HepG2 (cell line): ENCODE measurements around the gene PMEL. TPM values are rescaled to one million over a fixed set of nuclear protein-coding genes. Genes with fewer than 3 reads are reported as not detected.

Source experiments
- ATAC-seq: fragments of 200-7000 bp; cut with Tn5 transposase; 3 replicates; pipeline ENCODE4 v1.9.1; 2020; ENCODE audit warnings: mild to moderate bottlenecking, moderate library complexity
- BruUV-seq: library from RNA; stranded (reverse); fragments of 400-500 nt; replicated peaks from 2 replicates; lab custom pipeline; 2021; lab: Mats Ljungman, UMichigan
- CTCF ChIA-PET: fragments of 300-600 bp; formaldehyde crosslinking; extraction: SDS; loops from one replicate; lab custom pipeline; 2021; ENCODE audit warnings: low total read pairs, inconsistent platforms, low intra/inter-chr PET ratio; lab: Yijun Ruan, JAX
- POLR2A ChIA-PET: fragments of 350-600 bp; sonication (Branson Sonifier 250); formaldehyde crosslinking; loops from one replicate; lab custom pipeline; 2020; ENCODE audit warnings: antibody characterized with exemption, inconsistent platforms; lab: Yijun Ruan, JAX
- DNase-seq: peaks from one replicate; pipeline ENCODE4 v3.0.0-alpha.2; 2015; ENCODE audit warnings: low spot score
- FAIRE-seq: peaks from 3 replicates; lab custom pipeline; 2011; peaks lifted over from hg19 to GRCh38; lab: Jason Lieb, UNC
- H2AFZ ChIP-seq: one replicate; pipeline ENCODE4 v1.6.1; 2011; ENCODE audit warnings: low read length, inconsistent platforms
- H3K27ac ChIP-seq: fragments of 300-600 bp; 3 replicates; pipeline ENCODE4 v1.8.0; 2011; ENCODE audit warnings: mixed run types, mild to moderate bottlenecking, mixed read lengths, low read length, inconsistent platforms; ENCODE audit not compliant: insufficient read depth; ENCODE audit errors: extremely low read length
- H3K27me3 ChIP-seq, 2 experiments: fragments of 200-600 bp in 1 of 2; 2 replicates in 1 of 2; 3 replicates in 1 of 2; pipeline versions ENCODE4 v1.6.0 to v1.8.0; 2011; ENCODE audit warnings: low read length in 2 of 2, mild to moderate bottlenecking in 2 of 2, moderate library complexity in 2 of 2, inconsistent platforms in 1 of 2; ENCODE audit not compliant: insufficient read depth in 2 of 2, control insufficient read depth in 1 of 2
- H3K36me3 ChIP-seq, 2 experiments: fragments of 200-600 bp in 1 of 2; replicated peaks in 1 of 2; 2 replicates in 1 of 2; 3 replicates in 1 of 2; pipeline versions ENCODE4 v1.5.1 to v1.8.0; 2011; ENCODE audit warnings: low read length in 2 of 2, inconsistent platforms in 1 of 2; ENCODE audit not compliant: insufficient read depth in 2 of 2, control insufficient read depth in 1 of 2
- H3K4me1 ChIP-seq: 2 replicates; pipeline ENCODE4 v1.5.1; 2012; ENCODE audit warnings: low read length, inconsistent platforms; ENCODE audit not compliant: insufficient read depth
- H3K4me2 ChIP-seq: 2 replicates; pipeline ENCODE4 v1.6.0; 2011; ENCODE audit warnings: low read depth, low read length, inconsistent platforms
- H3K4me3 ChIP-seq, 3 experiments: fragments of 200-600 bp in 1 of 3; sonication (generic), shearing (Covaris generic) in 1 of 3; replicated peaks in 1 of 3; 2 replicates each; pipeline ENCODE4 v1.5.1; 2011 to 2016; ENCODE audit warnings: low read length in 3 of 3, inconsistent platforms in 2 of 3, low read depth in 2 of 3, mild to moderate bottlenecking in 2 of 3, control low read depth in 1 of 3, mixed read lengths in 1 of 3; ENCODE audit not compliant: insufficient read depth in 1 of 3
- H3K79me2 ChIP-seq: one replicate; pipeline ENCODE4 v1.6.1; 2011; ENCODE audit warnings: low read length, inconsistent platforms; ENCODE audit not compliant: insufficient read depth
- H3K9ac ChIP-seq: 2 replicates; pipeline ENCODE4 v1.6.0; 2011; ENCODE audit warnings: mild to moderate bottlenecking, low read depth, low read length, inconsistent platforms; ENCODE audit not compliant: insufficient read depth
- H3K9me3 ChIP-seq: 2 replicates; pipeline ENCODE4 v1.5.1; 2012; ENCODE audit warnings: mild to moderate bottlenecking, low read length
- H4K20me1 ChIP-seq: 2 replicates; pipeline ENCODE4 v1.6.0; 2011; ENCODE audit warnings: inconsistent platforms, mild to moderate bottlenecking, low read length, moderate library complexity; ENCODE audit not compliant: insufficient read depth
- BCL6 ChIP-seq: IDR thresholded peaks from 2 replicates; pipeline ENCODE4 v1.6.1; 2016; ENCODE audit warnings: missing genetic modification reagents, missing compliant biosample characterization
- CEBPB ChIP-seq: IDR thresholded peaks from 2 replicates; pipeline ENCODE4 v1.6.1; 2011; ENCODE audit warnings: low read depth, low read length, improper control_type of control experiment, borderline replicate concordance
- CREM ChIP-seq, 2 experiments: sonication (generic) in 1 of 2; formaldehyde crosslinking in 1 of 2; IDR thresholded peaks; 2 replicates each; pipeline versions ENCODE4 v1.4.0 to v1.6.1; 2016 to 2020; ENCODE audit warnings: antibody characterized with exemption in 1 of 2, mild to moderate bottlenecking in 1 of 2, missing genetic modification reagents in 1 of 2
- FOSL2 ChIP-seq: sonication (generic); formaldehyde crosslinking; IDR thresholded peaks from 2 replicates; pipeline ENCODE4 v1.4.0; 2020; ENCODE audit warnings: missing genetic modification reagents
- KLF12 ChIP-seq: sonication (generic); formaldehyde crosslinking; IDR thresholded peaks from 2 replicates; pipeline ENCODE4 v1.4.0; 2020; ENCODE audit warnings: missing genetic modification reagents, borderline replicate concordance
- NR3C1 ChIP-seq: sonication (generic); formaldehyde crosslinking; IDR thresholded peaks from 2 replicates; pipeline ENCODE4 v1.4.0; 2020; ENCODE audit warnings: missing genetic modification reagents
- SOX13 ChIP-seq, 3 experiments: fragments of 450-650 bp in 1 of 3; sonication (generic) in 1 of 3; formaldehyde crosslinking in 1 of 3; IDR thresholded peaks in 2 of 3; conservative IDR thresholded peaks in 1 of 3; 2 replicates each; pipeline versions ENCODE4 v1.5.0 to v1.6.1; 2016 to 2020; ENCODE audit warnings: antibody characterized with exemption in 1 of 3, mild to moderate bottlenecking in 1 of 3, missing compliant biosample characterization in 1 of 3, missing genetic modification reagents in 1 of 3, moderate library complexity in 1 of 3
- TAF15 ChIP-seq: fragments of 200-400 bp; formaldehyde crosslinking; IDR thresholded peaks from one replicate; pipeline ENCODE4 v1.6.1; 2018; ENCODE audit warnings: mild to moderate bottlenecking, low read depth, low read length; ENCODE audit not compliant: poor library complexity, severe bottlenecking
- YEATS2 ChIP-seq: sonication (generic); formaldehyde crosslinking; IDR thresholded peaks from 2 replicates; pipeline ENCODE4 v1.4.0; 2020; ENCODE audit warnings: missing genetic modification reagents, borderline replicate concordance
- ZKSCAN5 ChIP-seq: sonication (generic); formaldehyde crosslinking; IDR thresholded peaks from 2 replicates; pipeline ENCODE4 v1.5.1; 2020; ENCODE audit warnings: mild to moderate bottlenecking, missing genetic modification reagents
- ZNF292 ChIP-seq: sonication (generic); formaldehyde crosslinking; IDR thresholded peaks from 2 replicates; pipeline ENCODE4 v1.8.1; 2022; ENCODE audit warnings: mild to moderate bottlenecking, low read depth, missing genetic modification reagents, borderline replicate concordance
- ZNF331 ChIP-seq: sonication (generic); formaldehyde crosslinking; IDR thresholded peaks from 2 replicates; pipeline ENCODE4 v1.4.0; 2020; ENCODE audit warnings: missing genetic modification reagents
- WGBS: methylation state at CpG from one replicate; pipeline ENCODE4 v1.1.6; 2017; ENCODE audit warnings: low lambda C conversion rate; 5-methylcytosine and 5-hydroxymethylcytosine counted together
- in situ Hi-C: cut with HindIII; loops from 2 replicates; pipeline ENCODE4 v1.10.0; 2017; ENCODE audit warnings: low pct_unique_long_range_greater_than_20kb; ENCODE audit not compliant: extremely low pct_ligation_motif_present
- intact Hi-C: fragments of 100-400 bp; cut with micrococcal nuclease; formaldehyde crosslinking; loops from one replicate; pipeline ENCODE4 v1.10.0; 2022; ENCODE audit not compliant: unreplicated experiment
- polyA plus RNA-seq, 8 experiments: library from polyadenylated mRNA; depleted of rRNA in 3 of 8; stranded (reverse) in 7 of 8; unstranded in 1 of 8; fragments of >200 nt; fragmentation: Illumina TruSeq in 4 of 8; extraction: Trizol in 4 of 8; gene quantifications; 2 replicates each; pipeline versions ENCODE4 v1.2.1 to v1.2.3, GENCODE V29; 2011 to 2016; ENCODE audit warnings: low read depth in 4 of 8, missing spikeins in 1 of 8, mixed read lengths in 1 of 8; ENCODE audit not compliant: insufficient read depth in 1 of 8
- total RNA-seq, 5 experiments: library from RNA; depleted of rRNA; stranded (reverse); fragments of >200 nt; fragmentation: Illumina TruSeq; extraction: Trizol; gene quantifications; 2 replicates each; pipeline ENCODE4 v1.2.3, GENCODE V29; 2016; ENCODE audit warnings: low read depth in 1 of 5
- TF ChIP-seq, protein P1 (sequence below): IDR thresholded peaks from 2 replicates; pipeline ENCODE4 v1.6.1; 2016
- TF ChIP-seq, protein P2 (sequence below): sonication (generic); formaldehyde crosslinking; IDR thresholded peaks from 2 replicates; pipeline ENCODE4 v1.4.0; 2020; ENCODE audit warnings: missing genetic modification reagents
- TF ChIP-seq, protein P3 (sequence below): sonication (generic); formaldehyde crosslinking; IDR thresholded peaks from 2 replicates; pipeline ENCODE4 v1.5.0; 2020; ENCODE audit warnings: mild to moderate bottlenecking, missing genetic modification reagents, borderline replicate concordance

The PMEL gene
- total and polyA plus RNA-seq, 2 of the 13 experiments (the other 11 are each of a cell fraction or from before 2014, with no cell fraction given), result 0.49 to 3.3 TPM

DNA sequence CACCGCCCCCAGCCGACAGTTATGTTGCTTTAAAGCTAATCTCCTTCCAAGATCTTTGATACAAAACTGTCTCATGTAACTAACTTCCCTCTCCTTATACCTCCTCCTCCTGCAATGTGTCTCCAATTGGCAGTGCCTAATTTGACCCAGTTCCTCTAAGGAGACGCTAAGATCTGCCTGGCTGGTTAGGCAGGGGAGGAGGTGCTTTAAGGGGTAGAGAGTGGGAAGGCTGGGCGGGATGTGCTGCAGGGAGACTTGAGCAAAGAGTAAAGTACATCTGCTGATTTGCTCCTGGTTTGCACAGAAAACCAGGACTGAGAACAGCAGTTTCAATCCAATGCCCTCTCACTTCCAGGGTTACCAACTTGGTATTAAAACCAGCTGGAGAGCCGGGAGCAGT, 47.6 kb upstream of the PMEL start (continued):
- TF ChIP-seq CREM (IDR thresholded peaks at IDR 0.05) (no peak), CREM (CRISPR knock-in tag; IDR thresholded peaks at IDR 0.05) (no peak), NR3C1 (CRISPR knock-in tag) (no peak), ZKSCAN5 (CRISPR knock-in tag) (no peak), ZNF292 (CRISPR knock-in tag) (0 out of 2 replicates have a peak, but pooled peaks have one; percentile 31), ZNF331 (peak; percentile 47; the same call in 1 of the 2 replicates), SOX13 (IDR thresholded peaks at IDR 0.05) (no peak), SOX13 (CRISPR knock-in tag; conservative IDR thresholded peaks at IDR 0.05 in 1 of 2, IDR thresholded peaks at IDR 0.05 in 1 of 2) (peak in 1 of 2 experiments; percentile 8; a peak in 1 of 4 replicates)
- TF ChIP-seq, protein P1, sequence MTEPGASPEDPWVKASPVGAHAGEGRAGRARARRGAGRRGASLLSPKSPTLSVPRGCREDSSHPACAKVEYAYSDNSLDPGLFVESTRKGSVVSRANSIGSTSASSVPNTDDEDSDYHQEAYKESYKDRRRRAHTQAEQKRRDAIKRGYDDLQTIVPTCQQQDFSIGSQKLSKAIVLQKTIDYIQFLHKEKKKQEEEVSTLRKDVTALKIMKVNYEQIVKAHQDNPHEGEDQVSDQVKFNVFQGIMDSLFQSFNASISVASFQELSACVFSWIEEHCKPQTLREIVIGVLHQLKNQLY (CRISPR knock-in tag), result no peak
- TF ChIP-seq, protein P2, sequence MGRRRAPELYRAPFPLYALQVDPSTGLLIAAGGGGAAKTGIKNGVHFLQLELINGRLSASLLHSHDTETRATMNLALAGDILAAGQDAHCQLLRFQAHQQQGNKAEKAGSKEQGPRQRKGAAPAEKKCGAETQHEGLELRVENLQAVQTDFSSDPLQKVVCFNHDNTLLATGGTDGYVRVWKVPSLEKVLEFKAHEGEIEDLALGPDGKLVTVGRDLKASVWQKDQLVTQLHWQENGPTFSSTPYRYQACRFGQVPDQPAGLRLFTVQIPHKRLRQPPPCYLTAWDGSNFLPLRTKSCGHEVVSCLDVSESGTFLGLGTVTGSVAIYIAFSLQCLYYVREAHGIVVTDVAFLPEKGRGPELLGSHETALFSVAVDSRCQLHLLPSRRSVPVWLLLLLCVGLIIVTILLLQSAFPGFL (CRISPR knock-in tag), result no peak

DNA sequence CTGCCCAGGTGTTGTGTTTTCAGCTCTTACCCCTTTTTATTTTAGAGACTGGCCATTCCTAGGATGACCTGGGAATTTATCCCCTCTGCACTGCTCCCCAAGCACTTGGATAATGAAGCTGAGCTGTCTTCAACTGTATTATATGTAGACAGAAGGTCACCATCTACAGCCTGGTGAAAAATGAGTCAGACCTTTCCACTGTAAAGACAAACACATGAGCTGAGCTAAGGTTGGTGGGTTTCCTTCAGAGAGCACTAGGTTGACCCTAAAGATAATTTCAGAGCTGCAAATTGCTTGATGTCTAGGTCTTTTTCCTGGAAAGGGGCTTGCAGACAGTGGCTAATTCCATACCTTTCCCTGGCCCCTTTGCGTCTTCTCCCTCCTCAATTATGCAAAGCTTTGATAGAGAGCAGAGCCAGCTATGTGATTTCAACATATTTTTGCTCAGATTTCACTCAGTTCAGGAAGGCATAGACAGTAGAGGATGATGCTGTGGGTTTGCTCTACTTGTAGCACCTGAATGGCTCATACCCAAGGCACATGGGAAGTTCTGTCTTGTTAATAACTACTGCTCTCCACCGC, 45.8 kb upstream of the PMEL start:
- H3K79me2 ChIP-seq, result no peaks in the 10 kb centered on the region
- intact Hi-C loops, result loop anchor here (2.0 kb wide), 1 partner anchor 15 kb away; the partner anchor contains the start of gene SUOX
- in situ Hi-C loops, result no loop called here
- H3K4me1 ChIP-seq, result peaks cover 89% of the 10 kb centered on the region
- H3K36me3 ChIP-seq, result no peaks in the 10 kb centered on the region; a peak in 1 of 5 replicates
- H3K4me2 ChIP-seq, result no peak overlapping the region; the same call in 1 of the 2 replicates
- peak; percentile 43 for FAIRE-seq
- no TSS peak for BruUV-seq
- TF ChIP-seq BCL6 (CRISPR knock-in tag) (peak; percentile 70), FOSL2 (CRISPR knock-in tag) (peak; percentile 52), CEBPB (peak; percentile 32; the same call in 1 of the 2 replicates), KLF12 (CRISPR knock-in tag) (no peak), TAF15 (no peak), YEATS2 (CRISPR knock-in tag) (no peak)
- TF ChIP-seq, protein P3, sequence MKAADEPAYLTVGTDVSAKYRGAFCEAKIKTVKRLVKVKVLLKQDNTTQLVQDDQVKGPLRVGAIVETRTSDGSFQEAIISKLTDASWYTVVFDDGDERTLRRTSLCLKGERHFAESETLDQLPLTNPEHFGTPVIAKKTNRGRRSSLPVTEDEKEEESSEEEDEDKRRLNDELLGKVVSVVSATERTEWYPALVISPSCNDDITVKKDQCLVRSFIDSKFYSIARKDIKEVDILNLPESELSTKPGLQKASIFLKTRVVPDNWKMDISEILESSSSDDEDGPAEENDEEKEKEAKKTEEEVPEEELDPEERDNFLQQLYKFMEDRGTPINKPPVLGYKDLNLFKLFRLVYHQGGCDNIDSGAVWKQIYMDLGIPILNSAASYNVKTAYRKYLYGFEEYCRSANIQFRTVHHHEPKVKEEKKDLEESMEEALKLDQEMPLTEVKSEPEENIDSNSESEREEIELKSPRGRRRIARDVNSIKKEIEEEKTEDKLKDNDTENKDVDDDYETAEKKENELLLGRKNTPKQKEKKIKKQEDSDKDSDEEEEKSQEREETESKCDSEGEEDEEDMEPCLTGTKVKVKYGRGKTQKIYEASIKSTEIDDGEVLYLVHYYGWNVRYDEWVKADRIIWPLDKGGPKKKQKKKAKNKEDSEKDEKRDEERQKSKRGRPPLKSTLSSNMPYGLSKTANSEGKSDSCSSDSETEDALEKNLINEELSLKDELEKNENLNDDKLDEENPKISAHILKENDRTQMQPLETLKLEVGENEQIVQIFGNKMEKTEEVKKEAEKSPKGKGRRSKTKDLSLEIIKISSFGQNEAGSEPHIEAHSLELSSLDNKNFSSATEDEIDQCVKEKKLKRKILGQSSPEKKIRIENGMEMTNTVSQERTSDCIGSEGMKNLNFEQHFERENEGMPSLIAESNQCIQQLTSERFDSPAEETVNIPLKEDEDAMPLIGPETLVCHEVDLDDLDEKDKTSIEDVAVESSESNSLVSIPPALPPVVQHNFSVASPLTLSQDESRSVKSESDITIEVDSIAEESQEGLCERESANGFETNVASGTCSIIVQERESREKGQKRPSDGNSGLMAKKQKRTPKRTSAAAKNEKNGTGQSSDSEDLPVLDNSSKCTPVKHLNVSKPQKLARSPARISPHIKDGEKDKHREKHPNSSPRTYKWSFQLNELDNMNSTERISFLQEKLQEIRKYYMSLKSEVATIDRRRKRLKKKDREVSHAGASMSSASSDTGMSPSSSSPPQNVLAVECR (CRISPR knock-in tag), result no peak
- peak overlapping the region; percentile 29 for H3K27ac ChIP-seq
- H3K9me3 ChIP-seq, result no peaks in the 10 kb centered on the region
- no peak overlapping the region for H3K4me3 ChIP-seq
- POLR2A ChIA-PET, result interaction anchor here (0.7 to 1.6 kb wide), 12 partner anchors 9 to 182 kb away, joined by 3 to 6 read pairs (median 3); partner anchors contain the start of genes ESYT1, IKZF4, PA2G4 and RAB5B
- WGBS, result 73% methylated on average over 2 of the region's 2 CpGs
- CTCF ChIA-PET, result no interaction called here
- no peaks in the 10 kb centered on the region for H4K20me1 ChIP-seq
- DNase-seq, result no peak
- no peak overlapping the region for H3K9ac ChIP-seq
- H2AFZ ChIP-seq, result no peak overlapping the region
- H3K27me3 ChIP-seq, result no peaks in the 10 kb centered on the region; a peak in 1 of 5 replicates
- ATAC-seq, result no peak
